ENCODE measurements around the gene DDX46. TPM values are rescaled to one million over a fixed set of nuclear protein-coding genes. Genes with fewer than 3 reads are reported as not detected.

DDX46 gene
- total RNA-seq, 1 experiment from 2014 or later = 48.7 TPM

GRCh38 chr5:134874831-134875655, 116.5 kb downstream of the DDX46 start:
- Histone ChIP-seq H3K4me3 (peak overlapping the region; percentile 79), H3K27me3 (replicated peaks) (no peaks in the 10 kb centered on the region), H3K9me3 (replicated peaks) (no peaks in the 10 kb centered on the region), H3K4me1 (replicated peaks) (peaks cover 18% of the 10 kb centered on the region), H3K27ac (peak overlapping the region; percentile 70), H3K36me3 (peaks cover 4% of the 10 kb centered on the region)
- DNase-seq (ENCODE audit: low read depth in 1 of 2, low spot score in 2 of 2) = peak; percentile 73 to 80

- no peak for DNase-seq (ENCODE audit: low read depth in 1 of 2, low spot score in 2 of 2)
- H3K27ac ChIP-seq = no peak overlapping the region
- peaks cover 18% of the 10 kb centered on the region for H3K4me1 ChIP-seq (replicated peaks)
- no peaks in the 10 kb centered on the region for H3K27me3 ChIP-seq (replicated peaks)
- no peaks in the 10 kb centered on the region for H3K9me3 ChIP-seq (replicated peaks)
- no peak overlapping the region for H3K4me3 ChIP-seq
- H3K36me3 ChIP-seq = peaks cover 4% of the 10 kb centered on the region
Measured at GRCh38 chr5:134877159-134877558, 118.6 kb downstream of the DDX46 start.

GRCh38 chr5:134878403-134878802, 119.8 kb downstream of the DDX46 start:
- Histone ChIP-seq H3K36me3 (peaks cover 4% of the 10 kb centered on the region), H3K4me1 (replicated peaks) (peaks cover 18% of the 10 kb centered on the region), H3K9me3 (replicated peaks) (no peaks in the 10 kb centered on the region), H3K4me3 (no peak overlapping the region), H3K27me3 (replicated peaks) (no peaks in the 10 kb centered on the region), H3K27ac (no peak overlapping the region)
- DNase-seq (ENCODE audit: low read depth in 1 of 2, low spot score in 2 of 2) = no peak

GRCh38 chr5:134879456-134879855, 120.9 kb downstream of the DDX46 start:
- H3K4me1 ChIP-seq (replicated peaks) = peaks cover 10% of the 10 kb centered on the region
- no peaks in the 10 kb centered on the region for H3K9me3 ChIP-seq (replicated peaks)
- no peak overlapping the region for H3K27ac ChIP-seq
- no peaks in the 10 kb centered on the region for H3K27me3 ChIP-seq (replicated peaks)
- no peak for DNase-seq (ENCODE audit: low read depth in 1 of 2, low spot score in 2 of 2)
- H3K36me3 ChIP-seq = peaks cover 1% of the 10 kb centered on the region
- no peak overlapping the region for H3K4me3 ChIP-seq

Other genes starting within 250 kb of the DDX46 start
- gene JADE2, start 233.1 kb upstream of the DDX46 start, total RNA-seq (2014; rRNA removed; shearing (Covaris generic)) = 12.5 and 14.6 TPM in 2 replicates
- gene SAR1B, start 126.0 kb upstream of the DDX46 start, total RNA-seq (2014; rRNA removed; shearing (Covaris generic)) = 115 and 121 TPM in 2 replicates
- gene SEC24A, start 110.0 kb upstream of the DDX46 start, total RNA-seq (2014; rRNA removed; shearing (Covaris generic)) = 20.8 and 30.4 TPM in 2 replicates
- 29.3 and 34.2 TPM in 2 replicates for gene CAMLG, start 20.2 kb upstream of the DDX46 start, total RNA-seq (2014; rRNA removed; shearing (Covaris generic))
- gene C5orf24, start 87.2 kb downstream of the DDX46 start, total RNA-seq (2014; rRNA removed; shearing (Covaris generic)) = 53.2 and 93.3 TPM in 2 replicates
- gene TXNDC15, start 115.6 kb downstream of the DDX46 start, total RNA-seq (2014; rRNA removed; shearing (Covaris generic)) = 108 and 253 TPM in 2 replicates
- 6.1 and 11.4 TPM in 2 replicates for gene PCBD2, start 146.4 kb downstream of the DDX46 start, total RNA-seq (2014; rRNA removed; shearing (Covaris generic))
- 0.08 and 1.3 TPM in 2 replicates for gene CATSPER3, start 209.1 kb downstream of the DDX46 start, total RNA-seq (2014; rRNA removed; shearing (Covaris generic))